ENCODE measurements around the gene RNF224.

RNF224 gene

DNA sequence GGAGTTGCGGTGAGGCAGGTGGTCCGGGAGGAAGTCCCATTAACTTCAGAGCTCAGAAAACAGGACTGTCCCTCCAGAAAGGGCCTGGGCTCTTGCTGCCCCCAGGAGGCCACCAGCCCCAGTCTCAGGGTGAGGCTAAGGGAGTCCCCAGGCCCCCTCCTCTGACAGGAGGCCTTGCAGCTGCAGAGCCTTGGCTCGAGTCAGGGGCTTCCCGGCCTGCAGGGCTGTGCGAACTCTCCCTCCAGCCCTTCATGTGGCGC lies 20.5 kb downstream of the RNF224 start:
- no peak overlapping the region for H3K4me3 ChIP-seq (ENCODE audit: low read length)
- DNase-seq (ENCODE audit: low read depth): no peak
- TF ChIP-seq, protein P1, sequence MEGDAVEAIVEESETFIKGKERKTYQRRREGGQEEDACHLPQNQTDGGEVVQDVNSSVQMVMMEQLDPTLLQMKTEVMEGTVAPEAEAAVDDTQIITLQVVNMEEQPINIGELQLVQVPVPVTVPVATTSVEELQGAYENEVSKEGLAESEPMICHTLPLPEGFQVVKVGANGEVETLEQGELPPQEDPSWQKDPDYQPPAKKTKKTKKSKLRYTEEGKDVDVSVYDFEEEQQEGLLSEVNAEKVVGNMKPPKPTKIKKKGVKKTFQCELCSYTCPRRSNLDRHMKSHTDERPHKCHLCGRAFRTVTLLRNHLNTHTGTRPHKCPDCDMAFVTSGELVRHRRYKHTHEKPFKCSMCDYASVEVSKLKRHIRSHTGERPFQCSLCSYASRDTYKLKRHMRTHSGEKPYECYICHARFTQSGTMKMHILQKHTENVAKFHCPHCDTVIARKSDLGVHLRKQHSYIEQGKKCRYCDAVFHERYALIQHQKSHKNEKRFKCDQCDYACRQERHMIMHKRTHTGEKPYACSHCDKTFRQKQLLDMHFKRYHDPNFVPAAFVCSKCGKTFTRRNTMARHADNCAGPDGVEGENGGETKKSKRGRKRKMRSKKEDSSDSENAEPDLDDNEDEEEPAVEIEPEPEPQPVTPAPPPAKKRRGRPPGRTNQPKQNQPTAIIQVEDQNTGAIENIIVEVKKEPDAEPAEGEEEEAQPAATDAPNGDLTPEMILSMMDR (IDR thresholded peaks at IDR 0.05; ENCODE audit: insufficient read depth, low read depth, low read length, missing control alignments): no peak

DNA sequence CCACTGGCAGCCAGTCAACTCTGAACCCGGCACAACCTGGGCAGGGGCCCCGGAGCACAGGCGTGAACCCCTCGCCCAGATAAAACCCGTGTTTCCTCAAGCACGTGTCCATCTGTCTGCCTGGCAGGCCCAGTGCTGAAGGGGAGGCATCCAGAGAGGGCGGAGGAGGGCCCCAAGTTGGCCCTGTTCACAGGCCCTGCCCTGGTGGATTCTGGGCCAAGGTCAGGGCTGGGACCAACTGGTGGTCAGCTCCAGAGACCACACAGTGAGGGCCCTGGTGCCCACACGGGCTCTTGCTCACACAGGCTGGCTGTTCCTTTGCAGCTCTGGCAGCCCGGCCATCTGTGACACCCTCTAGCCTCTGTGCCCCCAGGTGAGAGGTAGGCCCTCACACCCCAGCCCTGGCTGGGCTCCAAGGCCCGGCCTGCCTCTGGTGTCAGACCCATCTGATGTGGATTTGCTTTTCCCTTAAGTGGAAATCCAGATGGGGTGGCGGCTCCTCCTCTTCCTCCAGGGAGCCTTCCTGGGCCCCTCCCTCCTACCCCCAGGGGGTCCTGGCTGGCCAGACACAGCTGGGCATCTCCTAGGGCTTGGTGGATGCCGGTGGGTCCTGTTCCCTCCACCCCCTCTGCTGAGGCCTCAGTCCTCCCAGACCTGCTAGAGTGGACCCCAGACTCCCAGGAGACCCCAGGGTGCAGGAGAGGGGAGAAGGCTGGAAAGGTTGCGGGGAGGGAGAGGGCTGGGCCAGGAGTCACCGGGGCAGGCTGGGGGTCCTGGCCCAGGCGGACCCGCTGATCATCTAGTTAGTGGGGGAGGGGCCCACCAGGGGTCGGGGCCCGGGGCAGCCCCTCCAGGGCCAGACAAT lies 23.3 kb downstream of the RNF224 start:
- no peak overlapping the region for H3K4me3 ChIP-seq (ENCODE audit: low read length)
- DNase-seq (ENCODE audit: low read depth): no peak
- TF ChIP-seq, protein P1 (IDR thresholded peaks at IDR 0.05; ENCODE audit: insufficient read depth, low read depth, low read length, missing control alignments): no peak

DNA sequence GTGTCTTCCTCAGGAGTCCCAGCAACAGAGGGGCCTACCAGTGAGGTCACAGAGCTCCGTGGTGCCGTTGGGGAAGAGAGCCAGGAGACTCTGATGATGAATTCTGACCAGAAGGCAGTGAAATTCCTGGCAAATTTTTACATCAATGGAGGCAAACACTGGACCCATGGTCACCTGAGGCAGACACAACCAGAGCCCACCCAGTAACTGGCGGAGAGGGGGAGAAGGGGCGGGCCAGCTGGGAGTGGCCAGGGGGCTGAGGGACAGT lies 23.8 kb downstream of the RNF224 start, which contains the start of gene STPG3:
Gene STPG3 (plus strand): TSS at position 93 of the 268 bp plus-strand sequence. CDS start 1 bp downstream, at position 94.
- no peak within 1 kb of the TSS for H3K4me3 ChIP-seq (ENCODE audit: low read length)
- TF ChIP-seq, protein P1 (IDR thresholded peaks at IDR 0.05; ENCODE audit: insufficient read depth, low read depth, low read length, missing control alignments): no peak
- DNase-seq (ENCODE audit: low read depth): no peak

DNA sequence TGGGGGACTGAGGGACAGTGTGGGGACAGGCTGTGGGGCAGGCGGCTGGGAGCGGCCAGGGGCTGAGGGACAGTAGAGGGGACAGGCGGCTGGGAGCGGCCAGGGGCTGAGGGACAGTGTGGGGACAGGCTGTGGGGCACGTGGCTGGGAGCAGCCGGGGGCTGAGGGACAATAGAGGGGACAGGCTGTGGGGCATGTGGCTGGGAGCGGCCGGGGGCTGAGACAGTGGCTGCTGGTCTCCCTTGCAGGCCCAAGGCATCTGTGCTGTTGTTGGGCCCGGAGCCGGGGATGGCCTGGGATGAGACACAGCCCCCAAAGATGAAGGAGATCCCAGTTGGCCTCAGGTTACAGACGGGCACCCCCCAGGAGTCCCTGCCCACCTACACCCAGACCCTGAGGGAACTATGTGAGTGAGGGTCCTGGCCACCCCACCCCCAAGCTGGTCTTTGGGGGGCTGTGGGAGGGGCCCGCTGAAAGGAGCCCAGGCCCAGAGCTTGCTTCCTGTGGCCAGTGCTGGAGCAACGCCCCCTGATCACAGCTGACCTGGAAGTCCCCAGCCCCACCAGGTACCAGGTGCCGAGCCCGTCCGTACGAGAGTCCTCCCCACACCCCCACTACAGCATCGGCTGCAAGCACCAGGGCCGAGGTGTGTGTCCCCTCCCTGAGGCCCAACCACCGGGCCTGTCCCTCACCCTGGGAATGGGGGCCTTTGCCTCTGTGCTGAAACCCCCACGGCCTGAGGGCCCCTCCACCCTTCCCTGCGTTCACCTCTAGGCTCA lies 24.4 kb downstream of the RNF224 start:
- TF ChIP-seq, protein P1 (IDR thresholded peaks at IDR 0.05; ENCODE audit: insufficient read depth, low read depth, low read length, missing control alignments): no peak
- H3K4me3 ChIP-seq (ENCODE audit: low read length): no peak overlapping the region
- DNase-seq (ENCODE audit: low read depth): no peak

DNA sequence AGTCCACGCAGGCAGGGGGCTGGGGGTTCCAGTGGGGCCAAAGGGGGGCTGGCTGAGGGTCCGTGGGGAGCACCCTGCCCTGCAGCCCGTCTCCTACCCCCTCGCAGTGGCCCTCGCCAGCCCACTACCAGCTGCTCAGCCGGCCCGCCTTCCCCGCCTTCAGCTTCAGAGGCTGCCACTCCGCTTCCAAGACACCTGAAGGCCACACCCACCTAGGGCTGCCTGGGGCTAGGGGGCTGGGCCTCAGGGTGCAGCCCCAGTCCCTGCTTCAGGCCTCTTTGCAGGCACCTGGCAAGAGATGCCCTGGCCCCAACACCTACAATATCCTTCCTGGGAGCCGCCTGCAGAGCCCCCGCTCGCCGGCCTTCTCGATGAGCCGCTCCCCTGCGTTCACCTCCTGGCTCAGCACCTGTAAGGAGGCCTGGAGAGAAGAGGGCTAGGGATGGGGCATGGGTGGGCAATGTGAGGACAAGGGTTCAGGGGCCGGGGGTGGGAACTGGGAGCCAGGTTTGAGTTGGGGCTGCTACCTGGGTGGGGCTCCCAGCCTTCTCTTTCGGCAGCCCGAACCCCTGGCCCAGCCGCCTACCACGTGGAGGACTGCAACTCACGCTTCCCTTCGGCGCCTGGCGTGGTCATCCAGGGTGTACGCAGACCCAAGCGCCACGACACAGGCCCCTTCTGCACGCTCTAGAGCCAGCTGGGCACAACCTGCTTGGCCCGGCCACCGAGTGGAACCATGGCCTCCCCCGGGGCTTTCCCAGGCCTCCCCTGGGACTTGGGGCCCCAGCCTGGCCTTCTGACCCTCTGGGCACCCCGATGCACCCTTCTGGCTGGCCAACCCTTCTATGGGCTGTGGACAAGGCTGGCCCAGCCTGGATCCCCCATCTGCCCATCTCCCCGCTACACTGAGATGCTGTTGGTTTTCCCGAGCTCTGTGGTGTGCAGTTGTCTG lies 25.5 kb downstream of the RNF224 start:
- TF ChIP-seq, protein P1 (IDR thresholded peaks at IDR 0.05; ENCODE audit: insufficient read depth, low read depth, low read length, missing control alignments): no peak
- DNase-seq (ENCODE audit: low read depth): peak; percentile 34
- no peak overlapping the region for H3K4me3 ChIP-seq (ENCODE audit: low read length)

DNA sequence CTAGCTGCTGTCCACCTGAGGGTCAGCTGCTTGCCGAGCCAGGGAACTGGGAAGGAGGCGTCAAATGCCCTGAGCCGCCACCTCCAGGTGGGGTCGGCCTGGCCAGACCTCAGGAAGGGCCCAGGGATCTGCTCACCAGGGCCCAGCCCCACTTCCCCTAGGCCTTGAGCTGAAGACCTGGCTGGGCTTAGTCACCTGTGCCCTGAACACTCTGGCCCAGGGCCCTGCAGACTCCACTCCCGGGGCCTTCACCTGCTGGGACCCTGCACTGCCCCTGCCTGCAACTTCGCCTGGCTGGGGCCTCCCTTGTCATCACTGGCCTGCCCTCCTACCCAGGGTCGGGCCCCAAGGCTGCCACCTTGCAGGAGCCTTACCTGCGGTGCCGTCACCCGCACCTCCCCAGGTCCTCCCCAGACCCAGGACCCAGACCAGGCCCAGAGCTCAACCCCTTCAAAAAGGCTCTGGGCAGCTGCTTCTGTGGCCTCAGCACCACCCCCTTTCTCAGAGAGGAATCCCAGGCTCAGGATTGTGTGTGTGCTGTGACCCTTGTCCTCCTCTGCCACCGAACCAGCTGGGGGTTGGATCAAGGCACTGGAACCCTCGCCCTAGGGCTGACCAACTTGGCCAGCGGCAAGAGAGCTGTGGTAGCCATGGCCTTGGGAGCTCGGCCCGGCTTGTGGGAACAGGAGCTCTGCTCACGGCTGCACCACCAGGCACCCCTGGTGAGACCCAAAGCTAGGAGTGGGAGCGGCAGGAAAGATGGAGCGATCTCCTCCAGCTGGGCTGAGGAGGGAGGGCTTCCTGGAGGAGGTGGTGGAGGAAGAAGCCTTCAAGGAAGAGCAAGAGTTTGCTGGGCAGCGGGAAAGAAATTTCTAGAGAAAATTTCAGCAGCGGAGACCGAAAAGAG lies 26.7 kb downstream of the RNF224 start:
- TF ChIP-seq, protein P1 (IDR thresholded peaks at IDR 0.05; ENCODE audit: insufficient read depth, low read depth, low read length, missing control alignments): no peak
- no peak for DNase-seq (ENCODE audit: low read depth)
- peak overlapping the region; percentile 81 for H3K4me3 ChIP-seq (ENCODE audit: low read length)

Data from epithelial cell of esophagus (primary cell).